OCI-LY3 (cell line): Measurements from ENCODE around the gene ESRRB.

Experiments used
- EZH2phosphoT487 ChIP-seq: fragments of 200-600 bp; shearing (Covaris generic); IDR thresholded peaks from 2 replicates; pipeline ENCODE4 v1.6.1; 2018; ENCODE audit warnings: antibody characterized with exemption, mixed run types, low read depth
- TF ChIP-seq, protein P1 (sequence below): fragments of 200-600, 300-600 bp; sonication (generic); IDR thresholded peaks from 2 replicates; pipeline ENCODE4 v1.5.1; 2014; ENCODE audit warnings: antibody characterized with exemption, low read length, low read depth

DNA sequence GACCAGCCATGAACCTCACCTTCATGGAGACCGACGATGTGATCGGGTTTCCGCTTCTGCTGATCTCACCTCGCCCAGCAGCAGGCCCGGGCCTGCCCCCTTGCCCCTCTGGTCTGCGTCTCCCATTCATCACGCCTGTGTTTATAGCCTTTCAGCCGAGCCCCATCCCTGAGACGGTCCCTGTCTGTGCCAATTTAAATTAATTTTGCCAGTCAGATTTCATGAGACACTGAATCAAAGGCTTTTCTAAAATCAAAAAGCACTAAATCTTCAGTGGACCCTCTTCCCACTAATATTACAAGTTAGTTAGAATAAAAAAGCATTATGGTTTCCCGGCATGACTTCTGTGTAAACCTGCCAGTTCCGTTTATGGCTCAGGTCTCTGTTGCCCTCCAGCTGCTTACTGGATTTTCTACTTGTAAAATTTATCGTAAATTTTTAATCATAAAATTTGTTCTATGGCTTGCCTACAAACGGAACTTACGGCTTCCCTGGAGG is 155.9 kb downstream of the ESRRB start:
- TF ChIP-seq, protein P1, sequence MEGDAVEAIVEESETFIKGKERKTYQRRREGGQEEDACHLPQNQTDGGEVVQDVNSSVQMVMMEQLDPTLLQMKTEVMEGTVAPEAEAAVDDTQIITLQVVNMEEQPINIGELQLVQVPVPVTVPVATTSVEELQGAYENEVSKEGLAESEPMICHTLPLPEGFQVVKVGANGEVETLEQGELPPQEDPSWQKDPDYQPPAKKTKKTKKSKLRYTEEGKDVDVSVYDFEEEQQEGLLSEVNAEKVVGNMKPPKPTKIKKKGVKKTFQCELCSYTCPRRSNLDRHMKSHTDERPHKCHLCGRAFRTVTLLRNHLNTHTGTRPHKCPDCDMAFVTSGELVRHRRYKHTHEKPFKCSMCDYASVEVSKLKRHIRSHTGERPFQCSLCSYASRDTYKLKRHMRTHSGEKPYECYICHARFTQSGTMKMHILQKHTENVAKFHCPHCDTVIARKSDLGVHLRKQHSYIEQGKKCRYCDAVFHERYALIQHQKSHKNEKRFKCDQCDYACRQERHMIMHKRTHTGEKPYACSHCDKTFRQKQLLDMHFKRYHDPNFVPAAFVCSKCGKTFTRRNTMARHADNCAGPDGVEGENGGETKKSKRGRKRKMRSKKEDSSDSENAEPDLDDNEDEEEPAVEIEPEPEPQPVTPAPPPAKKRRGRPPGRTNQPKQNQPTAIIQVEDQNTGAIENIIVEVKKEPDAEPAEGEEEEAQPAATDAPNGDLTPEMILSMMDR, result no peak
- no peak for TF ChIP-seq EZH2phosphoT487
